Adrenal gland (tissue), 12 donors: ENCODE data around the gene SFI1. TPM values are rescaled to one million over a fixed set of nuclear protein-coding genes. Genes with fewer than 3 reads are reported as not detected.
"Not testable (repeated sequence)": the region's sequence is repeated elsewhere in the genome, so short reads cannot be mapped to it uniquely, and the experiment has no call there.

Experiments
- DNase-seq, 7 donors: peaks; one replicate each; pipeline ENCODE4 v3.0.0-alpha.2; 2019 to 2020
- H3K27ac ChIP-seq, 5 donors: fragments of 200-600 bp; sonication (generic) in 4 of 5; 1 replicate in 3 of 5; 2 replicates in 2 of 5; pipeline versions ENCODE4 v1.5.1 to v1.8.0; 2016 to 2020; ENCODE audit warnings: mild to moderate bottlenecking in 1 of 5
- H3K27me3 ChIP-seq: fragments of 200-600 bp; 2 replicates; pipeline ENCODE4 v1.8.0; 2021
- H3K36me3 ChIP-seq, 2 donors: fragments of 200-600 bp; replicated peaks in 1 of 2; 1 replicate in 1 of 2; 2 replicates in 1 of 2; pipeline versions ENCODE4 v1.5.1 to v1.8.0; 2018 to 2022
- H3K4me1 ChIP-seq, 2 donors: fragments of 200-600 bp; replicated peaks in 1 of 2; 1 replicate in 1 of 2; 2 replicates in 1 of 2; pipeline versions ENCODE4 v1.5.1 to v1.8.0; 2018 to 2021
- H3K4me3 ChIP-seq, 4 donors: fragments of 200-600 bp; sonication (generic) in 3 of 4; one replicate each; pipeline ENCODE4 v1.5.1; 2016 to 2018
- H3K9me3 ChIP-seq, 3 donors: fragments of 200-600 bp; sonication (generic) in 1 of 3; replicated peaks in 1 of 3; 1 replicate in 2 of 3; 2 replicates in 1 of 3; pipeline versions ENCODE4 v1.5.1 to v1.8.0; 2016 to 2021
- POLR2A ChIP-seq, 2 donors: fragments of 450-650 bp; IDR thresholded peaks; one replicate each; pipeline ENCODE4 v1.6.1; 2017; ENCODE audit warnings: antibody characterized with exemption in 2 of 2, mild to moderate bottlenecking in 2 of 2, moderate library complexity in 1 of 2
- WGBS, 4 donors: extraction: QIAGEN DNeasy Blood & Tissue Kit in 2 of 4; methylation state at CpG; one replicate each; pipeline versions ENCODE4 v1.1.5 to v1.1.7; 2013 to 2017; 5-methylcytosine and 5-hydroxymethylcytosine counted together
- intact Hi-C, 2 donors: fragments of 100-400 bp; cut with DNase I; formaldehyde crosslinking; loops; one replicate each; pipeline versions ENCODE4 v1.14.1 to v1.15.0; 2022 to 2023
- polyA plus RNA-seq, 3 donors: library from polyadenylated mRNA; stranded (reverse); fragments of 200-250 nt in 2 of 3; fragments of 350-450 nt in 1 of 3; fragmentation: Illumina TruSeq in 1 of 3; extraction: RNeasy Lipid Tissue Mini Kit (QIAGEN cat#74804) in 1 of 3; gene quantifications; one replicate each; pipeline ENCODE4 v1.2.3, GENCODE V29; 2013 to 2014
- total RNA-seq, 9 donors: library from RNA; depleted of rRNA in 4 of 9; stranded (reverse); fragments of >200 nt in 4 of 9; fragments of 120-200 nt in 1 of 9; fragmentation: NEBNext Ultra II Directional in 1 of 9; extraction: Animal tissue kit (Norgen Biotek cat#: 25700) in 1 of 9; gene quantifications; one replicate each; pipeline versions ENCODE4 v1.1.0 to v1.2.4, GENCODE V29; 2013 to 2023
- TF ChIP-seq, protein P1 (sequence below), 6 experiments: fragments of 450-650 bp in 4 of 6; fragments of 200-600 bp in 2 of 6; sonication (generic) in 1 of 6; IDR thresholded peaks; 1 replicate in 5 of 6; 2 replicates in 1 of 6; pipeline versions ENCODE4 v1.5.1 to v1.8.0; 2016 to 2021; ENCODE audit warnings: antibody characterized with exemption in 6 of 6, mild to moderate bottlenecking in 2 of 6, moderate library complexity in 1 of 6
- donor health status: healthy with polysubstance abuse.
- donor health status: Bipolar disorder and iron deficiency.
- donor health status: DM: yes; HTN: yes; CAD: no.
- donor health status: DM: no; HTN: no; CAD: no.
- donor health status: DM: no; HTN: no; CAD: no.
- donor health status: DM: yes; HTN: yes; CAD: no.

The SFI1 gene
- total and polyA plus RNA-seq, 12 donors = 13.4 to 130 (median 33.1) TPM

- 92 to 93% (median 92%) methylated on average over 3 of the region's 3 CpGs for WGBS, 4 donors
- no peaks in the 10 kb centered on the region for H3K27me3 ChIP-seq
Observed at GRCh38 chr22:31481129-31481528, 15.2 kb upstream of the SFI1 start.

GRCh38 chr22:31482470-31482869 lies 13.9 kb upstream of the SFI1 start:
- intact Hi-C loops = loop anchor here in 1 of 2 donors (10.0 kb wide), 1 partner anchor 48 kb away; no protein-coding TSS in a partner anchor
- not testable (repeated sequence) for H3K9me3 ChIP-seq, H3K4me3 ChIP-seq, H3K27me3 ChIP-seq, H3K4me1 ChIP-seq, H3K27ac ChIP-seq, DNase-seq
- H3K36me3 ChIP-seq = peaks cover 0 to 76% of the 10 kb centered on the region in 2 donors
- WGBS, 4 donors = 91 to 94% (median 93%) methylated on average over 8 of the region's 8 CpGs

More at GRCh38 chr22:31481129-31481528, 15.2 kb upstream of the SFI1 start:
- TF ChIP-seq, protein P1, sequence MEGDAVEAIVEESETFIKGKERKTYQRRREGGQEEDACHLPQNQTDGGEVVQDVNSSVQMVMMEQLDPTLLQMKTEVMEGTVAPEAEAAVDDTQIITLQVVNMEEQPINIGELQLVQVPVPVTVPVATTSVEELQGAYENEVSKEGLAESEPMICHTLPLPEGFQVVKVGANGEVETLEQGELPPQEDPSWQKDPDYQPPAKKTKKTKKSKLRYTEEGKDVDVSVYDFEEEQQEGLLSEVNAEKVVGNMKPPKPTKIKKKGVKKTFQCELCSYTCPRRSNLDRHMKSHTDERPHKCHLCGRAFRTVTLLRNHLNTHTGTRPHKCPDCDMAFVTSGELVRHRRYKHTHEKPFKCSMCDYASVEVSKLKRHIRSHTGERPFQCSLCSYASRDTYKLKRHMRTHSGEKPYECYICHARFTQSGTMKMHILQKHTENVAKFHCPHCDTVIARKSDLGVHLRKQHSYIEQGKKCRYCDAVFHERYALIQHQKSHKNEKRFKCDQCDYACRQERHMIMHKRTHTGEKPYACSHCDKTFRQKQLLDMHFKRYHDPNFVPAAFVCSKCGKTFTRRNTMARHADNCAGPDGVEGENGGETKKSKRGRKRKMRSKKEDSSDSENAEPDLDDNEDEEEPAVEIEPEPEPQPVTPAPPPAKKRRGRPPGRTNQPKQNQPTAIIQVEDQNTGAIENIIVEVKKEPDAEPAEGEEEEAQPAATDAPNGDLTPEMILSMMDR (IDR thresholded peaks at IDR 0.05) = no peak
- no peak for TF ChIP-seq POLR2A (IDR thresholded peaks at IDR 0.05)
- intact Hi-C loops = loop anchor here in 1 of 2 donors (10.0 kb wide), 1 partner anchor 46 kb away; no protein-coding TSS in a partner anchor
- Histone ChIP-seq H3K4me1 (no peaks in the 10 kb centered on the region), H3K9me3 (no peaks in the 10 kb centered on the region), H3K36me3 (peaks cover 0 to 65% of the 10 kb centered on the region in 2 donors), H3K4me3 (no peak overlapping the region), H3K27ac (no peak overlapping the region)
- DNase-seq = no peak

DNA sequence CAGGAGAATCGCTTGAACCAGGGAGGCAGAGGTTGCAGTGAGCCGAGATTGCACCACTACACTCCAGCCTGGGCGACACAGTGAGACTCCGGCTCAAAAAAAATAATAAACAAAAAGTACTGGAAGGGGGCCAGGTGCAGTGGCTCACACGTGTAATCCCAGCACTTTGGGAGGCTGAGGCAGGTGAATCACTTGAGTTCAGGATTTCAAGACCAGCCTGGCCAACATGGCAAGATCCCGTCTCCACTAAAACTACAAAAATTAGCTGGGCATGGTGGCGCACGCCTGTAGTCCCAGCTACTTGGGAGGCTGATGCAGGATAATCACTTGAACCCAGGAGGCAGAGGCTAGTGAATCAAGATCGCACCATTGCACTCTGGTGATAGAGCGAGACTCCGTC lies 10.0 kb upstream of the SFI1 start:
- 89 to 92% (median 90%) methylated on average over 11 of the region's 11 CpGs for WGBS, 4 donors
- Histone ChIP-seq H3K4me1 (peaks cover 0 to 25% of the 10 kb centered on the region in 2 donors), H3K36me3 (peaks cover 0 to 58% of the 10 kb centered on the region in 2 donors)
- not testable (repeated sequence) for H3K27ac ChIP-seq, DNase-seq, H3K9me3 ChIP-seq, H3K27me3 ChIP-seq, H3K4me3 ChIP-seq
- intact Hi-C loops = loop anchor here in 1 of 2 donors (10.0 kb wide), 1 partner anchor 52 kb away; no protein-coding TSS in a partner anchor

- Histone ChIP-seq H3K27me3 (no peaks in the 10 kb centered on the region), H3K27ac (no peak overlapping the region), H3K4me3 (no peak overlapping the region), H3K4me1 (peaks cover 0 to 30% of the 10 kb centered on the region in 2 donors), H3K9me3 (no peaks in the 10 kb centered on the region), H3K36me3 (peaks cover 0 to 52% of the 10 kb centered on the region in 2 donors)
- TF ChIP-seq, protein P1 (IDR thresholded peaks at IDR 0.05) = no peak
- no peak for TF ChIP-seq POLR2A (IDR thresholded peaks at IDR 0.05)
- no peak for DNase-seq
- 95 to 100% (median 99%) methylated on average over 2 of the region's 2 CpGs for WGBS, 4 donors
- intact Hi-C loops = loop anchor here in 1 of 2 donors (10.0 kb wide), 1 partner anchor 52 kb away; no protein-coding TSS in a partner anchor
Observed at GRCh38 chr22:31486951-31487350, 9.4 kb upstream of the SFI1 start.

DNA sequence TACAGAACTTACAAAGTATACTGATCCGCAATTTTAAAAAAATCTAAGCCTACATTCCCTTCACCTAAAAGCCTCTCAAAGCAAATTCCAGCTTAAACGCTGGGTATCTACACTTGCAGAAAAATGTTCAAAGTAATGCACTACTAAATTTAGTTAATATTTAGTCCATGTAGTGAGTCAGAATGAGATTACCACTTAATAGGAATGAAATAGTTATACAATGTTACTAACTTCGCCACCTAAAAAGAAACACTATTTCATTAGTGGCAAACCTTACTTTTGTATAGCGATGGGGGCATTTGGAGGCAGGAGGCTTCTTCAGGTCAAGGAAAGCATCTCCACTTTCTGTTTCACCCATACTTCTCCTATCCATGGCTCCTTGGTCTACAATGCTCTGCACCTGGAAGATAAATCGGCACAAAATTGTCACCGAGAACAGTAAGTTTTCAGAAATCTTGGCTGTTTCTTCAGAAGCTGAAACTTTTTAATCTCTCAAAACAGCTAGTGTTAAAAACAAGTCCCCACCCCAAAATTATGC lies 7.9 kb upstream of the SFI1 start:
- Histone ChIP-seq H3K9me3 (no peaks in the 10 kb centered on the region), H3K4me3 (peak overlapping the region in 2 of 4 donors; percentile 33 to 68), H3K36me3 (peaks cover 0 to 39% of the 10 kb centered on the region in 2 donors), H3K27ac (peak overlapping the region in 3 of 5 donors; percentile 89 to 99 (median 98)), H3K4me1 (peaks cover 0 to 30% of the 10 kb centered on the region in 2 donors), H3K27me3 (no peaks in the 10 kb centered on the region)
- DNase-seq = no peak
- WGBS, 4 donors = 65 to 72% (median 67%) methylated on average over 6 of the region's 6 CpGs
- TF ChIP-seq, protein P1 (IDR thresholded peaks at IDR 0.05) = no peak
- no peak for TF ChIP-seq POLR2A (IDR thresholded peaks at IDR 0.05)
- intact Hi-C loops = loop anchor here in 1 of 2 donors (10.0 kb wide), 1 partner anchor 54 kb away; no protein-coding TSS in a partner anchor
